A549 (cell line): ENCODE results near the gene RPS14.

Experiments used
- BHLHE40 ChIP-seq: IDR thresholded peaks from 2 replicates; pipeline ENCODE4 v1.6.1; 2012; ENCODE audit warnings: low read depth, low read length, inconsistent platforms
- CEBPB ChIP-seq, 2 experiments: fragments of >200 bp in 1 of 2; sonication (Bioruptor Twin) in 1 of 2; formaldehyde crosslinking in 1 of 2; IDR thresholded peaks; 2 replicates each; pipeline ENCODE4 v1.6.1; 2012 to 2016
- CTCF ChIP-seq: fragments of >200 bp; sonication (Bioruptor Twin); formaldehyde crosslinking; IDR thresholded peaks from 3 replicates; pipeline ENCODE4 v1.5.1; 2016
- EHMT2 ChIP-seq: fragments of 200-600 bp; sonication (generic); IDR thresholded peaks from 2 replicates; pipeline ENCODE4 v1.6.1; 2016; ENCODE audit warnings: antibody characterized with exemption, low read depth, mild to moderate bottlenecking, moderate library complexity
- MAX ChIP-seq: IDR thresholded peaks from 2 replicates; pipeline ENCODE4 v1.6.1; 2012
- NFE2L2 ChIP-seq: fragments of 150-350 bp; conservative IDR thresholded peaks from 2 replicates; pipeline ENCODE4 v1.6.1; 2014; ENCODE audit warnings: low read length
- NR3C1 ChIP-seq: fragments of >200 bp; sonication (Bioruptor Twin); formaldehyde crosslinking; IDR thresholded peaks from 3 replicates; pipeline ENCODE4 v1.6.1; 2017
- PHF8 ChIP-seq: fragments of 200-600 bp; sonication (generic); IDR thresholded peaks from 2 replicates; pipeline ENCODE4 v1.6.1; 2016; ENCODE audit warnings: low read depth, mild to moderate bottlenecking, antibody characterized with exemption, moderate library complexity, borderline replicate concordance
- POLR2A ChIP-seq: IDR thresholded peaks from 2 replicates; pipeline ENCODE4 v1.6.1; 2012; ENCODE audit warnings: mild to moderate bottlenecking, low read length
- REST ChIP-seq: fragments of 200-600 bp; sonication (generic); IDR thresholded peaks from 2 replicates; pipeline ENCODE4 v1.6.1; 2016; ENCODE audit warnings: antibody characterized with exemption, mild to moderate bottlenecking, moderate library complexity
- SMC3 ChIP-seq: fragments of >200 bp; sonication (Bioruptor Twin); formaldehyde crosslinking; IDR thresholded peaks from 3 replicates; pipeline ENCODE4 v1.6.1; 2018; ENCODE audit warnings: inconsistent platforms
- ZC3H11A ChIP-seq: fragments of 450-650 bp; IDR thresholded peaks from 2 replicates; pipeline ENCODE4 v1.6.1; 2014; ENCODE audit warnings: antibody characterized with exemption, mild to moderate bottlenecking
- TF ChIP-seq, protein P1 (sequence below): IDR thresholded peaks from 2 replicates; pipeline ENCODE4 v1.6.1; 2012; ENCODE audit warnings: low read depth, borderline replicate concordance

DNA sequence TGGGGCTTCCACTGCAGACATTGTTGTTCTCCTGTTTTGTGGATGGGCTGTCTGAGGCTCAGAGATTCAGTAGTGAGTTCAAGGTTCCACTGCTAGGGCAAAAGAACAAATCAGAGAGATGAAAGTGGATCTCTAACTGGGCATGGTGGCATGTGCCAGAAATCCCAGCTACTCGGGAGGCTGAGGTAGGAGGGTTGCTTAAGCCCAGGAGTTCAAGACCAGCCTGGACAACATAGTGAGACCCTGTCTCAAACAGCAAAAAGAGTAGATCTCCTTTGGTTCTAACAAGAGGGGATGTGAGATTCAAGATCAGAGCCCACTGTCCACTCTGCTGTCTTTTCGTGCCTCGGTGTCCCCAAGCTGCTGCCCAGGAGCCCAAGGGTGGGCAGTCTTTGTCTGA is 46.6 kb upstream of the RPS14 start:
- no peak for TF ChIP-seq EHMT2
- TF ChIP-seq, protein P1, sequence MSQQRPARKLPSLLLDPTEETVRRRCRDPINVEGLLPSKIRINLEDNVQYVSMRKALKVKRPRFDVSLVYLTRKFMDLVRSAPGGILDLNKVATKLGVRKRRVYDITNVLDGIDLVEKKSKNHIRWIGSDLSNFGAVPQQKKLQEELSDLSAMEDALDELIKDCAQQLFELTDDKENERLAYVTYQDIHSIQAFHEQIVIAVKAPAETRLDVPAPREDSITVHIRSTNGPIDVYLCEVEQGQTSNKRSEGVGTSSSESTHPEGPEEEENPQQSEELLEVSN, result no peak
- TF ChIP-seq CTCF, result no peak
- no peak for TF ChIP-seq PHF8
- no peak for TF ChIP-seq CEBPB (IDR thresholded peaks at IDR 0.05)
- TF ChIP-seq NFE2L2, result no peak
- TF ChIP-seq BHLHE40, result no peak
- no peak for TF ChIP-seq ZC3H11A
- TF ChIP-seq SMC3, result no peak
- no peak for TF ChIP-seq REST
- no peak for TF ChIP-seq POLR2A
- no peak for TF ChIP-seq MAX
- TF ChIP-seq NR3C1, result no peak
